Measurements from ENCODE around the gene NXPE4.
"Not testable (repeated sequence)": the region's sequence is repeated elsewhere in the genome, so short reads cannot be mapped to it uniquely, and the experiment has no call there.

Gene NXPE4

DNA sequence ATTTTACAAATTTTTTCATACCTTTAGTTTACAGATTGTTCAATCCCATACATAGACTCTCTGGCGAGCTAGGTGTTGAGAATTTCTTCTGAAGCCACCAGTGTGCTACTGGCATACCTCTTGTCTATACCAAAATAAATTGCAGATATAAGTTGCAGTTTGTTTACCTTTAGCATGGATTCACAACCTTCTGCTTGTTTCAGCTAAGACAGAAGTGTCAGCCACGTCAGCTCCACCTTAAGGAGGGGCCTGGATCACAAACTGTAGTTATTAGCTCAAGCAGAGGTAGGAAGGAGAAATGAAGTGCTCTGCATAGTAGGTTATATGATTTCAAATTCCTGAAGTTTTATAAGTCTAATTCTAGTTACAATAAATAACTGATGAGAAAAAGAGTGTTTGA, at the start of gene NXPE4:
Gene NXPE4 (minus strand): TSS at position 216 of the 400 bp plus-strand sequence. CDS start 1,027 bp downstream, outside the sequence.
- no peak within 1 kb of the TSS for H3K27ac ChIP-seq
- no peak for DNase-seq (ENCODE audit: low read depth, low spot score)

DNA sequence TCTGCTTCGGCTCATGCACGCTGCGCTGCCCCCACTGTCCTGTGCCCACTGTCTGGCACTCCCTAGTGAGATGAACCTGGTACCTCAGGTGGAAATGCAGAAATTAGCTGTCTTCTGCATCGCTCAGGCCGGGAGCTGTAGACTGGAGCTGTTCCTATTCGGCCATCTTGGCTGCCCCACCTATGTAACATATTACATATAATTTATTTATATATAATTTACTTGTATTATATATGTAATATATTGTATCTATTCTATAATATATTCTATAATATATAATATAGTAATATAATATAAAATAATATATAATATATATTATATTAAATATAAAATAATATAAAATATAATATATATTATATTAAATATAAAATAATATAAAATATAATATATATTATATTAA, 43.9 kb upstream of the NXPE4 start:
- not testable (repeated sequence) for DNase-seq (ENCODE audit: low read depth, low spot score); H3K27ac ChIP-seq

DNA sequence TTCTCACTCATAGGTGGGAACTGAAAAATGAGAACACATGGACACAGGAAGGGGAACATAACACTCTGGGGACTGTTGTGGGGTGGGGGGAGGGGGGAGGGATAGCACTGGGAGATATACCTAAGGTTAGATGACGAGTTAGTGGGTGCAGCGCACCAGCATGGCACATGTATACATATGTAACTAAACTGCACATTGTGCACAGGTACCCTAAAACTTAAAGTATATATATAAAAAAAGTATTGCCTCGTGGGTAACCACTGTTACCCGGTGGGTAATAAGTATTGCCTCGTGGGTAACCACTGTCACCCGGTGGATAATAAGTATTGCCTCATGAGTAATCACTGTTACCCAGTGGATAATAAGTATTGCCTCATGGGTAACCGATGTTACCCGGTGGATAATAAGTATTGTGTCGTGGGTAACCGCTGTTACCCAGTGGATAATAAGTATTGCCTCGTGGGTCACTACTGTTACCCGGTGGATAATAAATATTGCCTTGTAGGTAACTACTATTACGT, 35.9 kb upstream of the NXPE4 start:
- not testable (repeated sequence) for DNase-seq (ENCODE audit: low read depth, low spot score); H3K27ac ChIP-seq

DNA sequence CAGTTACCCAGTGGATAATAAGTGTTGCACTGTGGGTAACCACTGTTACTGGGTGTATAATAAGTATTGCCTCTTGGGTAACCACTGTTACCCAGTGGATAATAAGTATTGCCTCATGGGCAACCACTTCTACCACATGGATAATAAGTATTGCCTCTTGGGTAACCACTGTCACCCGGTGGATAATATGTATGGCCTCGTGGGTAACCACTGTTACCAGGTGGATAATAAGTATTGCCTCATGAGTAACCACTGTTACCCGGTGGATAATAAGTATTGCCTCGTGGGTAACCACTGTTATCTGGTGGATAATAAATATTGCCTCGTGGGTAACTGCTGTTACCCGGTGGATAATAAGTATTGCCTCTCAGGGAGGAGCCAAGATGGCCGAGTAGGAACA, 29.7 kb upstream of the NXPE4 start:
- DNase-seq (ENCODE audit: low read depth, low spot score): no peak
- no peak overlapping the region for H3K27ac ChIP-seq

DNA sequence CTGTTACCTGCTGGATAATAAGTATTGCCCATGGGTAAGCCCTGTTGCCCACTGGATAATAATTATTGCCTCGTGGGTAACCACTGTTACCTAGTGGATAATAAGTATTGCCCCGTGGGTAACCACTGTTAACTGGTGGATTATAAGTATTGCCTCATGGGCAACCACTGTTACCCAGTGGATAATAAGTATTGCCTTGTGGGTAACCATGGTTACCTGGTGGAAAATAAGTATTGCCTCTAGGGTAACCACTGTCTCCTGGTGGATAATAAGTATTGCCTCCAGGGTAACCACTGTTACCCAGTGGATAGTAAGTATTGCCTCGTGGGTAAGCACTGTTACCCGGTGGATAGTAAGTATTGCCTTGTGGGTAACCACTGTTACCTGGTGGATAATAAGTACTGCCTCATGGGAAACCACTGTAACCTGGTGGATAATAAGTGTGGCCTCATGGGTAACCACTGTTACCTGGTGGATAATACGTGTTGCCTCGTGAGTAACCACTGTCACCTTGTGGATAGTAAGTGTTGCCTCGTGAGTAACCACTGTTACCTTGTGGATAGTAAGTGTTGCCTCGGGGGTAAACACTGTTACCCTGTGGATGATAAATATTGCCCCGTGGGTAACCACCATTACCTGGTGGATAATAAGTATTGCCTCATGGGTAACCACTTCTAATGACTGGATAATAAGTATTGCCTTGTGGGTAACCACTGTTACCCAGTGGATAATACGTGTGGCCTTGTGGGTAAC, 29.0 kb upstream of the NXPE4 start:
- H3K27ac ChIP-seq: no peak overlapping the region
- DNase-seq (ENCODE audit: low read depth, low spot score): no peak

DNA sequence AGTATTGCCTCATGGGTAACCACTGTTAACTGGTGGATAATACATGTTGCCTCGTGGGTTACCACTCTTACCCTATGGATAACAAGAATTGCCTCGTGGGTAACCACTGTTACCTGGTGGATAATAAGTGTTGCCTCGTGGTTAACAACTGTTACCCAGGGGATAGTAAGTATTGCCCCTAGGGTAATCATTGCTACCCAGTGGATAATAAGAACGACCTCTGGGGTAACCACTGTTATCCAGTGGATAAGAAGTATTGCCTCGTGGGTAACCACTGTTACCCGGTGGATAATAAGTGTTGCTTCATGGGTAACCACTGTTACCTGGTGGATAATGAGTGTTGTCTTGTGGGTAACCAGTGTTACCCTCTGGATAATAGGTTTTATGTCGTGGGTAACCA, 28.1 kb upstream of the NXPE4 start:
- no peak overlapping the region for H3K27ac ChIP-seq
- DNase-seq (ENCODE audit: low read depth, low spot score): no peak

DNA sequence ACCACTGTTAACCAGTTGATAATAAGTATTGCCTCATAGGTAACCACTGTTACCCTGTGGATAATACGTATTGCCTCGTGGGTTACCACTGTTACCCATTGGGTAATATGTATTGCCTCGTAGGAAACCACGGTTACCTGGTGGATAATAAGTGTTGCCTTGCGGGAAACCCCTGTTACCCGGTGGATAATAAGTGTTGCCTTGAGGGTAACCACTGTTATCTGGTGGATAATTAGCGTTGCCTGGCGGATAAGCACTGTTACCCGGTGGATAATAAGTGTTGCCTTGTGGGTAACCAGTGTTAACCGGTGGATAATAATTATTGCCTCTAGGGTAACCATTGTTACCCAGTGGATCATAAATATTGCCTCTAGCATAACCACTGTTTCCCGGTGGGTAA, 27.3 kb upstream of the NXPE4 start:
- DNase-seq (ENCODE audit: low read depth, low spot score): no peak
- no peak overlapping the region for H3K27ac ChIP-seq

DNA sequence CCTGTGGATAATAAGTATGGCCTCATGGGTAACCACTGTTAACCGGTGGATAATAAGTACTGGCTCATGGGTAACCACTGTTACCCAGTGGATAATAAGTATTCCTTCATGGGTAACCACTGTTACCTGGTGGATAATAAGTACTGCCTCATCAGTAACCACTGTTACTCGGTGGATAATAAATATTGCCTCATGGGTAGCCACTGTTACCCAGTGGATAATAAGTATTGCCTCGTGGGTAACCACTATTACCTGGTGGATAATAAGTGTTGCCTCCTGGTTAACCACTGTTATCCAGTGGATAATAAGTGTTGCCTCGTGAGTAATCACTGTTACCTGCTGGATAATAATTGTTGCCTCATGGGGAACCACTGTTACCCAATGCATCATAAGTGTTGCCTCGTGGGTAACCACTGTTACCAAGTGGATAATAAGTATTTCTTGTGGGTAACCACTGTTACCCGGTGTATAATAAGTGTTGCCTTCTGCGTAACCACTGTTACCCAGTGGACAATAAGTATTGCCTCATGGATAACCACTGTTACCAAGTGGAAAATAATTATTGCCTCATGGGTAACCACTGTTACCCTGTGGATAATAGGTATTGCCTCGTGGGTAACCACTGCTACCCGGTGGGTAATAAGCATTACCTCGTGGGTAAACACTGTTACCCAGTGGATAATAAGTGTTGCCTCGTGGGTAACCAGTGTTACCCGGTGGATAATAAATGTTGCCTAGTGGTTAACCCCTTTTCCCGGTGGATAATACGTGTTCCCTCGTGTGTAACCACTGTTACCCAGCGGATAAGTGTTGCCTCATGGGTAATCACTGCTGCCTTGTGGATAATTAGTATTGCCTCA, 26.6 kb upstream of the NXPE4 start:
- no peak for DNase-seq (ENCODE audit: low read depth, low spot score)
- H3K27ac ChIP-seq: no peak overlapping the region

DNA sequence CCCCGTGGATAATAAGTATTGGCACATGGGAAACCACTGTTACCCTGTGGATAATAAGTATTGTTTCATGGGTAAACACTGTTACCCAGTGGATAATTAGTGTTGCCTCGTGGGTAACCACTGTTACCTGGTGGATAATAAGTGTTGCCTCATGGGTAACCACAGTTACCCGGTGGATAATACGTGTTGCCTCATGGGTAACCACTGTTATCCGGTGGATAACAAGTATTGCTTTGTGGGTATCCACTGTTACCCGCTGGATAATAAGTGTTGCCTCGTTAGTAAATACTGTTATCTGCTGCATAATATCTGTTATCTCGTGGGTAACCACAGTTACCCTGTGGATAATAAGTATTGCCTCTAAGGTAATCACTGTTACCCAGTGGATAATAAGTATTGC, 25.5 kb upstream of the NXPE4 start:
- no peak overlapping the region for H3K27ac ChIP-seq
- no peak for DNase-seq (ENCODE audit: low read depth, low spot score)

DNA sequence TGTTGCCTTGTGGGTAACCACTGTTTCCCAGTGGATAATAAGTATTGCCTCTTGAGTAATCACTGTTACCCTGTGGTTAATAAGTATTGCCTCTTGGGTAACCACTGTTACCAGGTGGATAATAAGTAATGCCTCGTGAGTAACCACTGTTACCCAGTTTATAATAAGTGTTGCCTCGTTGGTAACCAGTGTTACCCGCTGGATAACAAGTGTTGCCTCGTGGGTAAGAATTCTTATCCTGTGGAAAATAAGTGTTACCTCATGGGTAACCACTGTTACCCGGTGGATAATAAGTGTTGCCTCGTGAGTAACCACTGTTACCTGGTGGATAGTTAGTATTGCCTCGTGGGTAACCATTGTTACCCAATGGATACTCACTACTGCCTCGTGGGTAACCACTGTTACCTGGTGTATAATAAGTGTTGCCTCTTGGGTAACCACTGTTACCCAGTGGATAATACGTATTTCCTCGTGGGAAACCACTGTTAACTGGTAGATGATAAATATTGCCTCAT, 24.1 kb upstream of the NXPE4 start:
- no peak overlapping the region for H3K27ac ChIP-seq
- DNase-seq (ENCODE audit: low read depth, low spot score): no peak

DNA sequence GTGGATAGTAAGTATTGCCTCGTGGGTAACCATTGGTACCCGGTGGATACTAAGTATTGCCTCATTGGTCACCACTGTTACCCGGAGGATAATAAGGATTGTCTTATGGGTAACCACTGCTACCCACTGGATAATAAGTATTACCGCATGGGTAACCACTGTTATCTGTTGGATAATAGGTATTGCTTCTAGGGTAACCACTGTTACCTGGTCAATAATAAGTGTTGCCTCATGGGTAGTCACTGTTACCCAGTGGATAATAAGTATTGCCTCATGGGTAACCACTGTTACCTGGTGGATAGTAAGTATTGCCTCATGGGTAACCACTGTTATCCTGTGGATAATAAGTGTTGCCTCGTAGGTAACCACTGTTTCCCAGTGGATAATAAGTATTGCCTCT, 22.6 kb upstream of the NXPE4 start:
- H3K27ac ChIP-seq: no peak overlapping the region
- no peak for DNase-seq (ENCODE audit: low read depth, low spot score)

DNA sequence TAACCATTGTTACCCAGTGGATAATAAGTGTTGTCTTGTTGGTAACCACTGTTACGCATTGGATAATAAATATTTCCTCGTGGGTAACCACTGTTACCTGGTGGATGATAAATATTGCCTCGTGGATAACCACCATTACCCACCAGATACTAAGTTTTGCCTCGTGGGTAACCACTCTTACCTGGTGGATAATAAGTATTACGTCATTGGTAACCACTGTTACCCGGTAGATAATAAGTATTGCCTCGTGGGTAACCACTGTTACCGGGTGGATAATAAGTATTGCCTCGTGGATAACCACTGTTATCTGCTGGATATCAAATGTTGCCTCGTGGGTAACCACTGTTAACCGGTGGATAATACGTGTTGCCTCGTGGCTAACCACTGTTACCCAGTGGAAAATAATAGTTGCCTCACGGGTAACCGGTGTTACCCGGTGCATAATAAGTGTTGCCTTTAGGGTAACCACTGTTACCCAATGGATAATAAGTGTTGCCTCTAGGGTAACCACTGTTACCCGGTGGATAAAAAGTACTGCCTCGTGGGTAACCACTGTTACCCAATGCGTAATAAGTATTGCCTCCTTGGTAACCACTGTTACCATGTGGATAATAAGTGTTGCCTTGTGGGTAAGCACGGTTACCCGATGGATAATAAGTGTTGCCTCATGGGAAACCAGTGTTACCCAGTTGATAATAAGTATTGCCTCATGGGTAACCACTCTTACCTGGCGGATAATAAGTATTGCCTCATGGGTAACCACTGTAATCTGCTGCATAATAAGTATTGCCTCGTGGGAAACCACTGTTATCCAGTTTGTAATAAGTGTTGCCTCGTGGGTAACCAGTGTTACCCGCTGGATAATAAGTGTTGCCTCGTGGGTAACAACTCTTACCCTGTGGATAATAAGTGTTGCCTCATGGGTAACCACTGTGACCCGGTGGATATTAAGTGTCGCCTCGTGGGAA, 21.9 kb upstream of the NXPE4 start:
- DNase-seq (ENCODE audit: low read depth, low spot score): no peak
- no peak overlapping the region for H3K27ac ChIP-seq

DNA sequence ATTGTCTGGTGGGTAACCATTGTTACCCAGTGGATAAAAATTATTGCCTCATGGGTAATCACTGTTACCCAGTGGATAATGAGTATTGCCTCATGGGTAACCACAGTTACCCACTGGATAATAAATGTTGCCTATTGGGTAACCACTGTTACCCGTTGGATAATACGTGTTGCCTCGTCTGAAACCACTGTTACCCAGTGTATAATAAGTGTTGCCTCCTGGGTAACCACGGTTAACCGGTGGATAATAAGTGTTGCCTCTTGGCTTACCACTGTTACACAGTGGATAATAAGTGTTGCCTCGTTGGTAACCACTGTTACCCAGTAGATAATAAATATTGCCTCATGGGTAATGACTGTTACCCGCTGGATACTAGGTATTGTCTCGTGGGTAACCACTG, 20.9 kb upstream of the NXPE4 start:
- no peak for DNase-seq (ENCODE audit: low read depth, low spot score)
- no peak overlapping the region for H3K27ac ChIP-seq

DNA sequence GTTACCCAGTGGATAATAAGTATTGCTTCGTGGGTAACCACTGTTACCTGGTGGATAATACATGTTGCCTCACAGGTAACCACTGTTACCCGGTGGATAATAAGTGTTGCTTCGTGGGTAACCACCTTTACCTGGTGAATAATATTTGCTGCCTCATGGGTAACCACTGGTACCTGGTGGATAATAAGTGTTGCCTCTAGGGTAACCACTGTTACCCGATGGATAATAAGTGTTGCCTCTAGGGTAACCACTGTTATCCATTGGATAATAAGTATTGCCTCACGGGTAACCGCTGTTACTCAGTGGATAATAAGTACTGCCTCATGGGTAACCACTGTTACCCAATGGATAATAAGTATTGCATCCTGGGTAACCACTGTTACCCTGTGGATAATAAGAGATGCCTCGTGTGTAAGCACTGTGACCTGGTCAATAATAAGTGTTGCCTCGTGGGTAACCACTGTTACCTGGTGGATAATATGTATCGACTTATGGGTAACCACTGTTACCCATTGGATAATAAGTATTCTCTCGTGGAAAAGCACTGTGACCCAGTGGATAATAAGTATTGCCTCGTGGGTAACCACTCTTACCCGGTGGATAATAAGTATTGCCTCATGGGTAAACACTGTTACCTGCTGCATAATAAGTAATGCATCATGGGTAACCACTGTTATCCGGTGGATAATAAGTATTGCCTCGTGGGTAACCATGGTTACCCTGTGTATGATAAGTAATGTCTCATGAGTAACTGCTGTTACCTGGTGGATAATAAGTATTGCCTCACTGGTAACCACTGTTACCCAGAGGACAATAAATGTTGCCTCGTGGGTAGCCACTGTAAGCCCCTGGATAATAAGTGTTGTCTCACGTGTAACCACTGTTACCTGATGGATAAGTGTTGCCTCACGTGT, 20.1 kb upstream of the NXPE4 start:
- no peak overlapping the region for H3K27ac ChIP-seq
- DNase-seq (ENCODE audit: low read depth, low spot score): no peak

DNA sequence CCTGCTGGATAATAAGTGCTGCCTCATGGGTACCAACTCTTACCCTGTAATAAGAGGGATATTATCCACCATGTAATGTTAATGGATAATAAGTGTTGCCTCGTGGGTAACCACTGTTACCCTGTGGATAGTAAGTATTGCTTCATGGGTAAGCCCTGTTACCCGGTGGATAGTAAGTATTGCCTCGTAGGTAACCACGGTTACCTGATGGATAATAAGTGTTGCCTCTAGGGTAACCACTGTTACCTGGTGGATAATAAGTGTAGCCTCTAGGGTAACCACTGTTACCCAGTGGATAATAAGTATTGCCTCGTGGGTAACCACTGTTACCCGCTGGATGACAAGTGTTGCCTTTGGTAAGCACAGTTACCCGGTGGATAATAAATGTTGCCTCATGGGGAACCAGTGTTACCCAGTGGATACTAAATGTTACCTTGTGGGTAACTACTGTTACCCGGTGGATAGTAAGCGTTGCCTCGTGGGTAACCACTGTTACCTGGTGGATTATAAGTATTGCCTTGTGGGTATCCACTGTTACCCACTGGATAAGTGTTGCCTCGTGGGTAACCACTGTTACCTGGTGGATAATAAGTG, 18.6 kb upstream of the NXPE4 start:
- H3K27ac ChIP-seq: no peak overlapping the region
- no peak for DNase-seq (ENCODE audit: low read depth, low spot score)

DNA sequence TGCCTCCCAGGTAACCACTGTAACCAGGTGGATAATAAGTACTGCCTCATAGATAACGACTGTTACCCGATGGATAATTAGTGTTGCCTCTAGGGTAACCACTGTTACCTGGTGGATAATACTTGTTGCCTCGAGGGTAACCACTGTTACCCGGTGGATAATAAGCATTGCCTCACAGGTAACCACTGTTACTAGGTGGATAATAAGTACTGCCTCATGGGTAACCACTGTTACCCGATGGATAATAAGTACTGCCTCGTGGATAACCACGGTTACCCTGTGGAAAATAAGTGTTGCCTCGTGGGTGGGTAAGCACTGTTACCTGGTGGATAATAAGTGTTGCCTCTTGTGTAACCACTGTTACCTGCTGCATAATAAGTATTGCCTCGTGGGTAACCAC, 17.5 kb upstream of the NXPE4 start:
- not testable (repeated sequence) for H3K27ac ChIP-seq; DNase-seq (ENCODE audit: low read depth, low spot score)

DNA sequence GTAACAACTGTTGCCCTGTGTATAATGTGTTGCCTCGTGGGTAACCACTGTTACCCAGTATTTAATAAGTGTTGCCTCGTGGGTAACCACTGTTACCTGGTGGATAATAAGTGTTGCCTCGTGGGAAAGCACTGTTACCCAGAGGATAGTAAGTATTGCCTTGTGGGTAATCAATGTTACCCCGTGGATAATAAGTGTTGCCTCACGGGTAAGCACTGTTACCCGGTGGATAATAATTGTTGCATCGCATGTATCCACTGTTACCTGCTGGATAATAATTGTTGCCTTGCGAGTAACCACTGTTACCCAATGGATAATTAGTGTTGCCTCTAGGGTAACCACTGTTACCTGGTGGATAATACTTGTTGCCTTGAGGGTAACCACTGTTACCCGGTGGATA, 17.1 kb upstream of the NXPE4 start:
- no peak overlapping the region for H3K27ac ChIP-seq
- DNase-seq (ENCODE audit: low read depth, low spot score): no peak

DNA sequence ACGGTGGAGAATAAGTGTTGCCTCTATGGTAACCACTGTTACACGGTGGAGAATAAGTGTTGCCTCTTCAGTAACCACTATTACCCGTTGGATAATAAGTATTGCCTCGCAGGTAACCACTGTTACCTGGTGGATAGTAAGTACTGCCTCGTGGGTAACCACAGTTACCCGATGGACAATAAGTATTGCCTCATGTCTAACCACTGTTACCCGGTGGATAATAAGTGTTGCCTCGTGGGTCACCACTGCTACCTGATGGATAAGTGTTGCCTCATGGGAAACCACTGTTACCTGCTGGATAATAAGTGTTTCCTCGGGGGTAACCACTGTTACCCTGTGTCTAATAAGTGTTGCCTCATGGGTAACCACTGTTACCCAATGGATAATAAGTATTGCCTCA, 16.6 kb upstream of the NXPE4 start:
- DNase-seq (ENCODE audit: low read depth, low spot score): not testable (repeated sequence)

More for the DNA sequence above, 16.6 kb upstream of the NXPE4 start:
- H3K27ac ChIP-seq: not testable (repeated sequence)
